Hepatocyte (in vitro differentiated cells): ENCODE measurements around the gene KCNQ1. TPM values are rescaled to one million over a fixed set of nuclear protein-coding genes. Genes with fewer than 3 reads are reported as not detected.

ENCODE experiments used
- DNase-seq: peaks from one replicate; pipeline ENCODE4 v3.0.0-alpha.2; 2016; ENCODE audit warnings: low spot score
- H2AFZ ChIP-seq: fragments of 200-600 bp; sonication (generic); 2 replicates; pipeline ENCODE4 v1.6.0; 2016; ENCODE audit warnings: antibody characterized with exemption, mild to moderate bottlenecking
- H3K27ac ChIP-seq: fragments of 200-600 bp; sonication (generic); 2 replicates; pipeline ENCODE4 v1.5.1; 2016; ENCODE audit warnings: mild to moderate bottlenecking
- H3K27me3 ChIP-seq: fragments of 200-600 bp; sonication (generic); 2 replicates; pipeline ENCODE4 v1.6.1; 2016
- H3K36me3 ChIP-seq: fragments of 200-600 bp; sonication (generic); replicated peaks from 2 replicates; pipeline ENCODE4 v1.5.1; 2016; ENCODE audit warnings: low read depth; ENCODE audit not compliant: insufficient read depth
- H3K4me1 ChIP-seq: fragments of 200-600 bp; sonication (generic); 2 replicates; pipeline ENCODE4 v1.5.1; 2016; ENCODE audit warnings: mild to moderate bottlenecking, moderate library complexity; ENCODE audit not compliant: insufficient read depth
- H3K4me2 ChIP-seq: fragments of 200-600 bp; sonication (generic); 2 replicates; pipeline ENCODE4 v1.6.0; 2016
- H3K4me3 ChIP-seq: fragments of 200-600 bp; sonication (generic); 2 replicates; pipeline ENCODE4 v1.5.1; 2016; ENCODE audit warnings: mild to moderate bottlenecking
- H3K79me2 ChIP-seq: fragments of 200-600 bp; sonication (generic); 2 replicates; pipeline ENCODE4 v1.6.0; 2017; ENCODE audit warnings: mild to moderate bottlenecking
- H3K9me2 ChIP-seq: fragments of 200-600 bp; sonication (generic); replicated peaks from 2 replicates; pipeline ENCODE4 v1.6.0; 2017; ENCODE audit warnings: mild to moderate bottlenecking; ENCODE audit not compliant: insufficient read depth
- H3K9me3 ChIP-seq: fragments of 200-600 bp; sonication (generic); 2 replicates; pipeline ENCODE4 v1.5.1; 2016; ENCODE audit warnings: low read depth, mild to moderate bottlenecking
- H4K20me1 ChIP-seq: fragments of 200-600 bp; sonication (generic); 2 replicates; pipeline ENCODE4 v1.6.0; 2016; ENCODE audit warnings: mild to moderate bottlenecking; ENCODE audit not compliant: insufficient read depth, poor library complexity, severe bottlenecking
- CTCF ChIP-seq: fragments of 200-600 bp; sonication (generic); IDR thresholded peaks from 2 replicates; pipeline ENCODE4 v1.5.1; 2016; ENCODE audit warnings: antibody characterized with exemption, mild to moderate bottlenecking; ENCODE audit not compliant: poor library complexity
- EZH2 ChIP-seq: fragments of 200-600 bp; sonication (generic); IDR thresholded peaks from 2 replicates; pipeline ENCODE4 v1.6.1; 2016; ENCODE audit warnings: antibody characterized with exemption, mild to moderate bottlenecking, borderline replicate concordance
- EZH2phosphoT487 ChIP-seq: fragments of 200-600 bp; sonication (generic); IDR thresholded peaks from one replicate; pipeline ENCODE4 v1.6.1; 2018; ENCODE audit warnings: antibody characterized with exemption, mild to moderate bottlenecking, low read depth, moderate library complexity; ENCODE audit not compliant: unreplicated experiment, severe bottlenecking
- WGBS: methylation state at CpG from one replicate; pipeline ENCODE4 v1.1.6; 2016; ENCODE audit warnings: low lambda C conversion rate; ENCODE audit errors: missing lambda C conversion rate; 5-methylcytosine and 5-hydroxymethylcytosine counted together
- polyA plus RNA-seq: library from polyadenylated mRNA; unstranded; fragments of >200 nt; fragmentation: Nextera tagmentation; extraction: Ambion mirVana; gene quantifications from 2 replicates; pipeline ENCODE4 v1.2.1, GENCODE V29; 2016
- total RNA-seq: library from RNA; depleted of rRNA; stranded (reverse); fragments of >200 nt; gene quantifications from 2 replicates; pipeline ENCODE4 v1.2.3, GENCODE V29; 2014

Gene KCNQ1
- total and polyA plus RNA-seq, 2 experiments from 2014 or later: 1.8 to 6.4 TPM

GRCh38 chr11:2709429-2709828 lies 264.6 kb downstream of the KCNQ1 start:
- Histone ChIP-seq H3K9me2 (no peaks in the 10 kb centered on the region), H3K4me2 (peak overlapping the region; percentile 64), H3K9me3 (no peaks in the 10 kb centered on the region), H4K20me1 (no peaks in the 10 kb centered on the region), H2AFZ (no peak overlapping the region), H3K27ac (peak overlapping the region; percentile 97), H3K4me1 (peaks cover 33% of the 10 kb centered on the region), H3K36me3 (no peaks in the 10 kb centered on the region), H3K4me3 (no peak overlapping the region), H3K79me2 (no peaks in the 10 kb centered on the region), H3K27me3 (no peaks in the 10 kb centered on the region)
- WGBS: 35% methylated on average over 8 of the region's 8 CpGs
- peak; percentile 64 for DNase-seq
- TF ChIP-seq CTCF (no peak), EZH2phosphoT487 (no peak), EZH2 (no peak)

- Histone ChIP-seq H3K4me1 (peaks cover 36% of the 10 kb centered on the region), H3K27me3 (no peaks in the 10 kb centered on the region), H3K4me2 (no peak overlapping the region), H3K27ac (peak overlapping the region; percentile 97), H3K79me2 (no peaks in the 10 kb centered on the region), H4K20me1 (no peaks in the 10 kb centered on the region), H3K36me3 (no peaks in the 10 kb centered on the region), H3K9me2 (no peaks in the 10 kb centered on the region), H3K4me3 (no peak overlapping the region), H2AFZ (no peak overlapping the region), H3K9me3 (no peaks in the 10 kb centered on the region)
- TF ChIP-seq CTCF: no peak
- DNase-seq: no peak
- 90% methylated on average over 6 of the region's 6 CpGs for WGBS
Observed at GRCh38 chr11:2711161-2711560, 266.4 kb downstream of the KCNQ1 start.

GRCh38 chr11:2713094-2713493 lies 268.3 kb downstream of the KCNQ1 start:
- H3K36me3 ChIP-seq: no peaks in the 10 kb centered on the region
- no peak overlapping the region for H3K4me3 ChIP-seq
- TF ChIP-seq EZH2 (no peak), EZH2phosphoT487 (no peak), CTCF (no peak)
- H3K9me2 ChIP-seq: no peaks in the 10 kb centered on the region
- no peak overlapping the region for H3K4me2 ChIP-seq
- 81% methylated on average over 12 of the region's 12 CpGs for WGBS
- H3K27me3 ChIP-seq: no peaks in the 10 kb centered on the region
- H3K27ac ChIP-seq: peak overlapping the region; percentile 91
- H3K79me2 ChIP-seq: no peaks in the 10 kb centered on the region
- no peak overlapping the region for H2AFZ ChIP-seq
- no peak for DNase-seq
- peaks cover 44% of the 10 kb centered on the region for H3K4me1 ChIP-seq
- no peaks in the 10 kb centered on the region for H3K9me3 ChIP-seq
- no peaks in the 10 kb centered on the region for H4K20me1 ChIP-seq
